ENCODE data around the gene GRM8. TPM values are rescaled to one million over a fixed set of nuclear protein-coding genes. Genes with fewer than 3 reads are reported as not detected.

GRM8 gene
- total RNA-seq, 1 experiment from 2014 or later, result 1.8 TPM

DNA sequence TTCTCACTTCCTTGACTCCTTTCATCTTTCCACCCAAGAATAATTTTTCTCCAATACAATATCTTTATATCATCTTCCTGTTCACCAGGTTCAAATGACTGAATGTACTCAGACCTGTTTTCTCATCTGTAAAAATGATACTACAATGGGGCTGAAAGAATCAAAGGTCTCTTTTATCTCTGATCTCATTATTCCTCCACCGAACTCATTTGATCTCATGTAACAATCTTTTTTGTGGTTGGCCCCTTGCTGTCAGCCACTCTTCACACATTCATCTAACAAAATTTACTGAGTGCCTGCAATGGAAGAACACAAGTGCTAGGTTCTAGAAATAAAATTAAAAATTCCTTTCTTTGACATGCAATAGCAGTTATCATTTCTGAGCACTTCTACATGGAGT lies 65.0 kb downstream of the GRM8 start:
- H3K9me3 Mint-ChIP-seq, result no peaks in the 10 kb centered on the region
- H3K23me2 ChIP-seq (ENCODE audit: insufficient read length, low read depth, low read length, poor library complexity, severe bottlenecking), result no peaks in the 10 kb centered on the region
- no peak overlapping the region for H2AFZ ChIP-seq (ENCODE audit: low read length)
- DNase-seq, result no peak
- no peaks in the 10 kb centered on the region for H3K27me3 ChIP-seq (ENCODE audit: insufficient read depth, low read length)
- H4K20me1 ChIP-seq (ENCODE audit: control insufficient read depth, insufficient read depth, insufficient read length), result no peaks in the 10 kb centered on the region
- H4K91ac ChIP-seq (ENCODE audit: insufficient read length, low read depth, low read length), result no peak overlapping the region
- no peak overlapping the region for H2BK5ac ChIP-seq (ENCODE audit: insufficient read length, low read length)
- H3K56ac ChIP-seq (ENCODE audit: insufficient read length, low read depth, low read length), result no peak overlapping the region
- no peak overlapping the region for H3K18ac ChIP-seq (ENCODE audit: insufficient read length, low read depth, low read length)
- H3K4ac ChIP-seq (ENCODE audit: low read depth, low read length), result no peak overlapping the region
- H3K27ac ChIP-seq (ENCODE audit: insufficient read length, low read depth, low read length), result no peak overlapping the region
- no CpG with 5 or more reads among the region's 1 CpG for WGBS (ENCODE audit: extremely low coverage, insufficient read length, low lambda C conversion rate)
- TF ChIP-seq, protein P1, sequence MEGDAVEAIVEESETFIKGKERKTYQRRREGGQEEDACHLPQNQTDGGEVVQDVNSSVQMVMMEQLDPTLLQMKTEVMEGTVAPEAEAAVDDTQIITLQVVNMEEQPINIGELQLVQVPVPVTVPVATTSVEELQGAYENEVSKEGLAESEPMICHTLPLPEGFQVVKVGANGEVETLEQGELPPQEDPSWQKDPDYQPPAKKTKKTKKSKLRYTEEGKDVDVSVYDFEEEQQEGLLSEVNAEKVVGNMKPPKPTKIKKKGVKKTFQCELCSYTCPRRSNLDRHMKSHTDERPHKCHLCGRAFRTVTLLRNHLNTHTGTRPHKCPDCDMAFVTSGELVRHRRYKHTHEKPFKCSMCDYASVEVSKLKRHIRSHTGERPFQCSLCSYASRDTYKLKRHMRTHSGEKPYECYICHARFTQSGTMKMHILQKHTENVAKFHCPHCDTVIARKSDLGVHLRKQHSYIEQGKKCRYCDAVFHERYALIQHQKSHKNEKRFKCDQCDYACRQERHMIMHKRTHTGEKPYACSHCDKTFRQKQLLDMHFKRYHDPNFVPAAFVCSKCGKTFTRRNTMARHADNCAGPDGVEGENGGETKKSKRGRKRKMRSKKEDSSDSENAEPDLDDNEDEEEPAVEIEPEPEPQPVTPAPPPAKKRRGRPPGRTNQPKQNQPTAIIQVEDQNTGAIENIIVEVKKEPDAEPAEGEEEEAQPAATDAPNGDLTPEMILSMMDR (conservative IDR thresholded peaks at IDR 0.05), result no peak
- no peak overlapping the region for H3K4me2 ChIP-seq (ENCODE audit: insufficient read depth, insufficient read length, low read length)
- H3K4me1 Mint-ChIP-seq, result peaks cover 16 to 19% of the 10 kb centered on the region in 2 experiments
- H3K9ac ChIP-seq (ENCODE audit: extremely low read depth, insufficient read length, low read length), result no peak overlapping the region
- H3K14ac ChIP-seq (ENCODE audit: insufficient read depth, low read length), result no peak overlapping the region
- H3K27me3 Mint-ChIP-seq (ENCODE audit: low read depth), result no peaks in the 10 kb centered on the region
- H3K27ac Mint-ChIP-seq, result no peak overlapping the region
- H3K23ac ChIP-seq (ENCODE audit: insufficient read length, low read depth, low read length), result no peak overlapping the region
- H4K5ac ChIP-seq (ENCODE audit: insufficient read length, low read depth, low read length), result no peak overlapping the region
- H2BK120ac ChIP-seq (ENCODE audit: low read depth, low read length, poor library complexity, severe bottlenecking), result no peak overlapping the region
- no peaks in the 10 kb centered on the region for H3K79me2 ChIP-seq (ENCODE audit: insufficient read depth, low read length)
- H3K79me1 ChIP-seq (ENCODE audit: insufficient read depth, low read depth, low read length, poor library complexity, severe bottlenecking), result no peaks in the 10 kb centered on the region
- no peak overlapping the region for H2BK15ac ChIP-seq (ENCODE audit: low read depth, low read length)
- H3T11ph ChIP-seq (ENCODE audit: low read length), result no peak overlapping the region
- no peak overlapping the region for H4K8ac ChIP-seq (replicated peaks; ENCODE audit: insufficient read length, low read depth, low read length)
- H2BK12ac ChIP-seq (ENCODE audit: insufficient read length, low read depth, low read length), result no peak overlapping the region
- H3K36me3 Mint-ChIP-seq (ENCODE audit: insufficient read depth in 1 of 3, low read depth in 3 of 3), result no peaks in the 10 kb centered on the region; a peak in 1 of 7 replicates
- H3K4me1 ChIP-seq (ENCODE audit: insufficient read depth, low read length), result no peaks in the 10 kb centered on the region
- H3K9me3 ChIP-seq (ENCODE audit: control insufficient read depth, low read depth, low read length), result no peaks in the 10 kb centered on the region
- no peak overlapping the region for H3K4me3 Mint-ChIP-seq
- H2AK5ac ChIP-seq (ENCODE audit: insufficient read length, low read length), result no peak overlapping the region
- H2BK20ac ChIP-seq (ENCODE audit: low read depth, low read length, poor library complexity, severe bottlenecking), result no peak overlapping the region

All from H9 (cell line).